Gastrocnemius medialis (tissue), 4 donors: ENCODE data around the gene MYMX. TPM values are rescaled to one million over a fixed set of nuclear protein-coding genes. Genes with fewer than 3 reads are reported as not detected.
"Not testable (repeated sequence)": the region's sequence is repeated elsewhere in the genome, so short reads cannot be mapped to it uniquely, and the experiment has no call there.

Experiments used
- ATAC-seq, 2 donors: fragments of 150-250 bp; one replicate each; pipeline ENCODE4 v1.9.1; 2016
- DNase-seq, 2 donors: peaks; one replicate each; pipeline ENCODE4 v3.0.0-alpha.2; 2019
- H3K27ac ChIP-seq, 4 donors: fragments of 200-600 bp; sonication (generic); 1 replicate in 1 of 4; 2 replicates in 3 of 4; pipeline ENCODE4 v1.5.1; 2016 to 2018; ENCODE audit warnings: mild to moderate bottlenecking in 2 of 4, moderate library complexity in 1 of 4
- H3K27me3 ChIP-seq, 3 donors: fragments of 200-600 bp; sonication (generic) in 2 of 3; 1 replicate in 1 of 3; 2 replicates in 2 of 3; pipeline versions ENCODE4 v1.5.1 to v1.6.0; 2016 to 2019; ENCODE audit warnings: mild to moderate bottlenecking in 1 of 3, moderate library complexity in 1 of 3
- H3K36me3 ChIP-seq, 2 donors: fragments of 200-600 bp; sonication (generic) in 1 of 2; one replicate each; pipeline ENCODE4 v1.5.1; 2017 to 2018
- H3K4me1 ChIP-seq, 2 donors: fragments of 200-600 bp; sonication (generic) in 1 of 2; one replicate each; pipeline ENCODE4 v1.5.1; 2016 to 2017; ENCODE audit warnings: mild to moderate bottlenecking in 2 of 2
- H3K4me3 ChIP-seq, 4 donors: fragments of 200-600 bp; sonication (generic) in 3 of 4; 1 replicate in 1 of 4; 2 replicates in 3 of 4; pipeline ENCODE4 v1.5.1; 2016 to 2019; ENCODE audit warnings: mild to moderate bottlenecking in 2 of 4
- H3K9me3 ChIP-seq, 3 donors: fragments of 200-600 bp; sonication (generic) in 2 of 3; 1 replicate in 1 of 3; 2 replicates in 2 of 3; pipeline ENCODE4 v1.5.1; 2016 to 2019
- POLR2A ChIP-seq, 2 donors: fragments of 450-650 bp; IDR thresholded peaks; one replicate each; pipeline ENCODE4 v1.6.1; 2017; ENCODE audit warnings: antibody characterized with exemption in 2 of 2, mild to moderate bottlenecking in 2 of 2, moderate library complexity in 2 of 2
- in situ Hi-C, 4 donors: fragments of 200-750 bp; cut with MboI; loops; one replicate each; pipeline versions ENCODE4 v1.15.0 to v1.8.0; 2017; ENCODE audit warnings: low sequenced_read_pairs in 4 of 4
- intact Hi-C: fragments of 100-400 bp; cut with DNase I; formaldehyde crosslinking; loops from one replicate; pipeline ENCODE4 v1.15.1; 2023; ENCODE audit warnings: low total_unique reads
- total RNA-seq, 4 donors: library from RNA; depleted of rRNA; stranded (reverse); fragments of >200 nt; gene quantifications; one replicate each; pipeline versions ENCODE4 v1.1.0 to v1.2.3, GENCODE V29; 2016
- TF ChIP-seq, protein P1 (sequence below), 5 experiments: fragments of 450-650 bp in 3 of 5; fragments of 200-600 bp in 2 of 5; sonication (generic) in 2 of 5; IDR thresholded peaks in 4 of 5; conservative IDR thresholded peaks in 1 of 5; 1 replicate in 4 of 5; 2 replicates in 1 of 5; pipeline ENCODE4 v1.5.1; 2016 to 2019; ENCODE audit warnings: antibody characterized with exemption in 5 of 5, mild to moderate bottlenecking in 3 of 5, moderate library complexity in 3 of 5

MYMX gene
- total RNA-seq, 4 donors from 2014 or later = not detected

- Histone ChIP-seq H3K4me1 (peaks cover 77 to 81% of the 10 kb centered on the region in 2 donors), H3K4me3 (no peak overlapping the region), H3K27ac (peak overlapping the region; percentile 95 to 99 (median 98)), H3K27me3 (no peaks in the 10 kb centered on the region), H3K9me3 (no peaks in the 10 kb centered on the region), H3K36me3 (peaks cover 0 to 8% of the 10 kb centered on the region in 2 donors)
- TF ChIP-seq, protein P1, sequence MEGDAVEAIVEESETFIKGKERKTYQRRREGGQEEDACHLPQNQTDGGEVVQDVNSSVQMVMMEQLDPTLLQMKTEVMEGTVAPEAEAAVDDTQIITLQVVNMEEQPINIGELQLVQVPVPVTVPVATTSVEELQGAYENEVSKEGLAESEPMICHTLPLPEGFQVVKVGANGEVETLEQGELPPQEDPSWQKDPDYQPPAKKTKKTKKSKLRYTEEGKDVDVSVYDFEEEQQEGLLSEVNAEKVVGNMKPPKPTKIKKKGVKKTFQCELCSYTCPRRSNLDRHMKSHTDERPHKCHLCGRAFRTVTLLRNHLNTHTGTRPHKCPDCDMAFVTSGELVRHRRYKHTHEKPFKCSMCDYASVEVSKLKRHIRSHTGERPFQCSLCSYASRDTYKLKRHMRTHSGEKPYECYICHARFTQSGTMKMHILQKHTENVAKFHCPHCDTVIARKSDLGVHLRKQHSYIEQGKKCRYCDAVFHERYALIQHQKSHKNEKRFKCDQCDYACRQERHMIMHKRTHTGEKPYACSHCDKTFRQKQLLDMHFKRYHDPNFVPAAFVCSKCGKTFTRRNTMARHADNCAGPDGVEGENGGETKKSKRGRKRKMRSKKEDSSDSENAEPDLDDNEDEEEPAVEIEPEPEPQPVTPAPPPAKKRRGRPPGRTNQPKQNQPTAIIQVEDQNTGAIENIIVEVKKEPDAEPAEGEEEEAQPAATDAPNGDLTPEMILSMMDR (IDR thresholded peaks at IDR 0.05 in 4 of 5, conservative IDR thresholded peaks at IDR 0.05 in 1 of 5) = no peak
- no peak for TF ChIP-seq POLR2A (IDR thresholded peaks at IDR 0.05)
- DNase-seq (no peak), ATAC-seq (no peak)
- in situ Hi-C loops (loop anchor here in 2 of 4 donors (10.0 to 25.0 kb wide), 2 partner anchors 55 to 118 kb away; no protein-coding TSS in a partner anchor), intact Hi-C loops (no loop called here)
Observed at GRCh38 chr6:44230034-44230675, 13.4 kb downstream of the MYMX start.

DNA sequence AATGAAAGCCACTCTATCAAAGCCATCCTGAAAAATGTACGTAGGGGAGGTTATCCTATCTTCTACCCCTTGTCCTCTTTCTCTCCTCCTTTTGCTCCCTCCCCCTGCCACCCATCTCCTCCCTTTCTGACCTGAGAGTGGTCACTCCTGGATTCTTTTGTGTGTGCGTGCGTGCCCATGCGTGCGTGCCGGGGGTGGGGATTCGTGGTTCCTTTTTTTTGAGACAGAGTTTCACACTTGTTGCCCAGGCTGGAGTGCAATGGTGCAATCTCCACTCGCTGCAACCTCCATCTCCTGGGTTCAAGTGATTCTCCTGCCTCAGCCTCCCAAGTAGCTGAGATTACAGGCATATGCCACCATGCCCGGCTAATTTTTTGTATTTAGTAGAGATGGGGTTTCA, 14.7 kb downstream of the MYMX start:
- in situ Hi-C loops = loop anchor here in 2 of 4 donors (10.0 to 25.0 kb wide), 2 partner anchors 57 to 119 kb away; no protein-coding TSS in a partner anchor
- ATAC-seq, H3K9me3 ChIP-seq, H3K27me3 ChIP-seq, H3K4me3 ChIP-seq, H3K36me3 ChIP-seq, DNase-seq, intact Hi-C loops: not testable (repeated sequence)
- peak overlapping the region; percentile 95 to 99 (median 98) for H3K27ac ChIP-seq
- peaks cover 70 to 72% of the 10 kb centered on the region in 2 donors for H3K4me1 ChIP-seq

DNA sequence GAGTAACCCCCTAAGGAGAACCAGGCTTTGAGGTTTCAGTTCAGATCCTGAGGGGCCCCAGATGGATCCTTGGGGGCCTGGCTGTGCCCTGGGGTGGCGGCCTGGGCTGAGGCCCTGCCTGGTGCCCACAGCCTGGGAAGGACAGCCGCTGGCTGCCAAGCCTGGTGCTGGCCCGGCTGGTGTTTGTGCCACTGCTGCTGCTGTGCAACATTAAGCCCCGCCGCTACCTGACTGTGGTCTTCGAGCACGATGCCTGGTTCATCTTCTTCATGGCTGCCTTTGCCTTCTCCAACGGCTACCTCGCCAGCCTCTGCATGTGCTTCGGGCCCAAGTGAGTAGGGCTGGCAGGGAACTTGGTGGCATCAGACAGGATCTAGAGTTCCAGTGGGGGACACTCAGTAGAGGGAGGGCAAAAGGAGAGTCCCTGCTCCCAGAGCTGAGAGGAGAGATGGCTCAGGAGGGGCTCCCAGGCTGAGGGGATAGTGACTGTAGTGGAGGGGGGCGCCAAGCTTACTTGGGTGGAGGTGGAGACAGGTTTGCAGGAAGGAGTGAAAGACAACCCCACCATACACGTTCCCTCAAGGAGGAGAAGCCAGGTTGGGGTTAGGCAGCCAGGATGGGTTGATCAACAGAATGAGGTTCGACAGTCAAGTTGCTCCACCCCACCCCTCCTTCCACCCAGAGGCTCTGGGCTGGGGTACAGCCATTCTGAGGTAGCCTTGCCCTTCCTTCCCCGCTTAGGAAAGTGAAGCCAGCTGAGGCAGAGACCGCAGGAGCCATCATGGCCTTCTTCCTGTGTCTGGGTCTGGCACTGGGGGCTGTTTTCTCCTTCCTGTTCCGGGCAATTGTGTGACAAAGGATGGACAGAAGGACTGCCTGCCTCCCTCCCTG, 16.2 kb downstream of the MYMX start:
- DNase-seq (peak in 1 of 2 donors; percentile 16), ATAC-seq (no peak)
- intact Hi-C loops = no loop called here
- H3K4me1 ChIP-seq = peaks cover 61 to 65% of the 10 kb centered on the region in 2 donors
- peak overlapping the region; percentile 95 to 99 (median 98) for H3K27ac ChIP-seq
- no peaks in the 10 kb centered on the region for H3K9me3 ChIP-seq
- no peaks in the 10 kb centered on the region for H3K27me3 ChIP-seq
- peaks cover 0 to 8% of the 10 kb centered on the region in 2 donors for H3K36me3 ChIP-seq
- TF ChIP-seq, protein P1 (IDR thresholded peaks at IDR 0.05 in 4 of 5, conservative IDR thresholded peaks at IDR 0.05 in 1 of 5) = no peak
- no peak overlapping the region for H3K4me3 ChIP-seq
- in situ Hi-C loops = loop anchor here in 2 of 4 donors (10.0 to 25.0 kb wide), 2 partner anchors 58 to 121 kb away; no protein-coding TSS in a partner anchor

GRCh38 chr6:44233567-44234100, 16.9 kb downstream of the MYMX start:
- DNase-seq = no peak
- Histone ChIP-seq H3K36me3 (peaks cover 0 to 8% of the 10 kb centered on the region in 2 donors), H3K9me3 (no peaks in the 10 kb centered on the region), H3K4me3 (no peak overlapping the region), H3K27ac (peak overlapping the region; percentile 95 to 99 (median 98)), H3K27me3 (no peaks in the 10 kb centered on the region), H3K4me1 (peaks cover 59 to 64% of the 10 kb centered on the region in 2 donors)
- in situ Hi-C loops (loop anchor here in 2 of 4 donors (10.0 to 25.0 kb wide), 2 partner anchors 59 to 121 kb away; no protein-coding TSS in a partner anchor), intact Hi-C loops (loop anchor here (1.0 kb wide), 3 partner anchors 12 to 61 kb away; partner anchors contain the start of gene SLC35B2)
- ATAC-seq = no peak
- no peak for TF ChIP-seq POLR2A (IDR thresholded peaks at IDR 0.05)
- TF ChIP-seq, protein P1 (IDR thresholded peaks at IDR 0.05 in 4 of 5, conservative IDR thresholded peaks at IDR 0.05 in 1 of 5) = no peak
